SIG-M5 treated with dmso at 0.1 percent for 504 hours (cell line): ENCODE results near the gene C10orf120.

Source experiments
- DNase-seq: peaks from one replicate; lab custom pipeline; 2025; ENCODE audit not compliant: unreplicated experiment; lab: John Stamatoyannopoulos, UW

C10orf120 gene

DNA sequence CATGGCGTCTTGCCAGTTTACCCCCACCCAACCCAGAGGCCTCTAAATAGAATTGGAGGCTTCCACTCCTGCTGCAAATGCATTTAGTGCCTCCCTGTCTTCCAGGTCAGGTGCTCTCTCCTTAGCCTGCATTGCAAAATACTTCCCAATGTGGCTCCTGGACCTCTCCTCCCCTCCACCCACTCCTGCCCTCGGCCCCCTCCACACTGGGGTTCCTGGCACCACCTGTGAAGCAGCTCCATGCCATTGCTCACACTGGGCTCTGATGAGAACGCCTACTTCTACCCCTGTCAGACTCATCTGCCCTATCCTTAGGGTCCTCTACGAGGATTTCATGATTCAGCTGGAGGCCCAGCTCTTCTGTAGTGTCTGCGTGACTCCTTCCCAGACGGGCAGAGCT, 37.4 kb downstream of the C10orf120 start:
- DNase-seq = no peak

GRCh38 chr10:122660696-122661095, 39.0 kb downstream of the C10orf120 start:
- DNase-seq = no peak

GRCh38 chr10:122659651-122660050, 40.0 kb downstream of the C10orf120 start:
- DNase-seq = no peak

GRCh38 chr10:122659126-122659525, 40.5 kb downstream of the C10orf120 start:
- no peak for DNase-seq

GRCh38 chr10:122658356-122659049, 41.1 kb downstream of the C10orf120 start:
- no peak for DNase-seq

- no peak for DNase-seq
These were observed 41.9 kb downstream of the C10orf120 start for GRCh38 chr10:122657729-122658128.

DNA sequence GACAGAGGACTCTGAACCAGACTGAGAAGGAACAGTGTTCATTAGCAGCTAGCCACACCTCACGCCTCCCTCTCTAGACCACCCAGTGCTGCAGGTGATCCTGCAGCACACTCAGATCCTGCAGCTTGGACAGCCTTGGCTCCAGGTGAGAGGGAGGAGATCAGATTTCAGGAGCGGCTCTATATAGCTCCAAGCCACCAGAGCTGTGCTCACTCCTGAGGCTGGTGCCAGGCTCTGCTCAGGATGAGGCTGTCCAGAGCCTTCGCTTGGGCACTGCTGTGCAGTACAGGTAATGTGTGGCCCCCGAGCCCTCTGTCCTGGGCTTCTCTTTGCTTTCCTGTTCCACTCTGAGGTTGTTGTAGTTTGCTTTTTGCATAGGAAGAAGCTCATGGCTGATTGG, 42.4 kb downstream of the C10orf120 start:
- no peak for DNase-seq

- no peak for DNase-seq
These were observed 42.9 kb downstream of the C10orf120 start for GRCh38 chr10:122656741-122657140.

GRCh38 chr10:122656308-122656705, 43.3 kb downstream of the C10orf120 start:
- DNase-seq = no peak

DNA sequence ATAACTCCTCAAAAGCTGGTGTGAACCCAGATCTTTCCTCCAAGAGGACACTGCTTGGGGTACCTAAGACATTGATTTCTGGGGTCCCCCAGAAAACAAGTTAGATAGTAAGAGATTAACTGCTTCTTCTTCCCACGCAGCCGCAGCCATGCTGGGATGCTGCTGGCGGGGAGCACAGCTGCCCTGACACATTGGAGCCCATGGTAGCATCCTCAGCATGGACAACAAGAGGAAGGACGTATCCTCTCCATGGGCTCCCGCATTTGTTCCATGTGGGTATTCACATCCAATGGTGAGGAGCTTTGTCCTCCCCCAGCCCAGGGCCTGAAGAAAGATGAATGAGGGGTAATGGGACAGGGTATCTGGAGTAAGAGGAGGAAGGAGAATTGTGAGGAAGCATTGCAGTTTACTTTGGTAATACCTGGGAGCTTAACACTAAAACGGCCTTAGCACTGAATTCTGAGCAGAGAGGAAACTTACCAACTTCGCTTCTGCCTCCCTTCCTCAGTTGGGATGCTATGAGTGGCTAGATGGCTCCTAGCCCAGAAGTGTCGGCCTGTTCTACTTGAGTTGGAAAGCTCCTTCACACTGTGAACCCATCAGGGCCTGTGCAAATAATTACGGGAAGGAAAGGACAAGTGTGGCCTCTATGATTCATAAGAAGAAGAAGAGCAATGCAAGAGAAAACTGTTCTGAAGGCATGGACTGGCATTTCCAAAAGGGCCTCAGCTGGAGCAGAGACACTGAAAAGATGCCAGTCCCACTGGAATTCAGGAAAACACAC, 43.9 kb downstream of the C10orf120 start:
- no peak for DNase-seq

GRCh38 chr10:122650331-122650730, 49.3 kb downstream of the C10orf120 start:
- DNase-seq = no peak

DNA sequence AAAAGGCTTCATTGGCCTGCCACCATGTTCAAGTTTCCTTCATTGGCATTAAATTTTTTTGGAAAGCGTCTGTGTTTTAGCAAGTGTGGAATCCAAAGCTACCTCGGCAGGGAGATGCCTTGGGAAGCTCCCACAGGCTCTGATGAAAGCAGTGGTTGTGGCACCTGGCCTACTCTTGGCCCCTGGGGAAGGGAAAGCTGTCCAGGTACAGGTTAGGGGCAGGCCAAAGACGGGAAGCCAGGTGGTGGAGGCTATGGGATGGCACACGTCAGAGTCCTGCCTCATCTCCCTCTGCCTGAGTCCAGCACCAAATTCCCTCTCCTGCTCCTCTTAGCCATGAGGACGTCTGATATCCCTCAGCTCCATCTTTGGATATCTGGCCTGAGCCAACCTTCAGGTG, 49.7 kb downstream of the C10orf120 start:
- DNase-seq = no peak

DNA sequence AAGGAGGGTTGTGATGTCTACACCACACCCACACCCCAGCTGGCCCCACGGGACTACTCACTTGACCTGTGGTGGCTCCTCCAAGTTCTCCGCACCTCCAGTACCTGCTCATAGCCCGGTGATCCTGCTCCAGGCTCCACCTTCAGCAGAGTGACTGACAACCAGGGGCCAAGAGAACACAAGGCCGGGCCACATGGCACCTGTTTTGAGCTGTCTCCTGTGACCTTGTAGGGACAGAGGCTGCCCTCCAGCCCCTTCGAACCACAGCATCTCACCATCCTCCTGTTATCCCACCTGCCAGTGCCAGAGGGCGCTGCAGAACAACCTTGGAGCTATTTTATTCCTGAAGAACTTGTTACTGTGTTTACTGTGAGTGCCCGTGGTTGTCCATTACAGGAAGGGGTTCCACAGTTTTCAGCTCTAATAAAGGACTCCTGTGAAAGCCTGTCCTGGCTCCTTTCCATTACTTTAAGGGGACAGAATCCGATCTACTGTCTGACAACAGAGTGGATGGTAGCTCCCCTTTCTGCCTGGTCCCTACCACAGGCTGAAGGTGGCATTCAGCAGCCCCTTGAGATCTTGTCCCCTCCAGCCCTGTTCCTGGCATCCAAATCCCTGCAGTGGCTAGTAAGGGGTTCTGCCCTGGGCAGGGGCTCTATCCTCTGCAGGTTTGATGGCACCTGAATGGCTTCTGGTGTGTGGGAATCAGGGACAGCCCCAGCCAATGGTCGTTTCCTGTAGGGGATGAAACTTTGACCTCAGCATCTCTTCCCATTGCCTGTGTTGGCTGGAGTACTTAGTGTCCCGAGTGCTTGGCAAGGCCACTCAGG, 50.8 kb downstream of the C10orf120 start:
- DNase-seq = peak; percentile 27
